NCI-H1105 (cell line): ENCODE results near the gene SUGCT.

ENCODE experiments used
- DNase-seq: peaks from one replicate; lab custom pipeline; 2025; lab: John Stamatoyannopoulos, UW

The SUGCT gene

GRCh38 chr7:40723829-40724228 is 589.0 kb downstream of the SUGCT start:
- no peak for DNase-seq

GRCh38 chr7:40726559-40726958 is 591.8 kb downstream of the SUGCT start:
- DNase-seq, result no peak

GRCh38 chr7:40733114-40733513 is 598.3 kb downstream of the SUGCT start:
- no peak for DNase-seq

GRCh38 chr7:40733578-40733977 is 598.8 kb downstream of the SUGCT start:
- no peak for DNase-seq

GRCh38 chr7:40739257-40739656 is 604.5 kb downstream of the SUGCT start:
- DNase-seq, result no peak

- DNase-seq, result no peak
Observed at GRCh38 chr7:40742270-40742669, 607.5 kb downstream of the SUGCT start.

GRCh38 chr7:40746841-40747556 is 612.2 kb downstream of the SUGCT start:
- no peak for DNase-seq

GRCh38 chr7:40747856-40748255 is 613.1 kb downstream of the SUGCT start:
- DNase-seq, result no peak

- no peak for DNase-seq
Observed at GRCh38 chr7:40749877-40750276, 615.1 kb downstream of the SUGCT start.

GRCh38 chr7:40753455-40753854 is 618.6 kb downstream of the SUGCT start:
- DNase-seq, result no peak

GRCh38 chr7:40755438-40755837 is 620.6 kb downstream of the SUGCT start:
- no peak for DNase-seq

- no peak for DNase-seq
Observed at GRCh38 chr7:40757109-40757508, 622.3 kb downstream of the SUGCT start.

GRCh38 chr7:40758590-40758989 is 623.8 kb downstream of the SUGCT start:
- no peak for DNase-seq

- no peak for DNase-seq
Observed at GRCh38 chr7:40760293-40760964, 625.6 kb downstream of the SUGCT start.

GRCh38 chr7:40760987-40761386 is 626.2 kb downstream of the SUGCT start:
- no peak for DNase-seq

- no peak for DNase-seq
Observed at GRCh38 chr7:40761762-40762560, 627.2 kb downstream of the SUGCT start.

GRCh38 chr7:40763319-40764287 is 628.8 kb downstream of the SUGCT start:
- DNase-seq, result no peak

- DNase-seq, result no peak
Observed at GRCh38 chr7:40765639-40766038, 630.8 kb downstream of the SUGCT start.

- no peak for DNase-seq
Observed at GRCh38 chr7:40772096-40772495, 637.3 kb downstream of the SUGCT start.

GRCh38 chr7:40773656-40774055 is 638.9 kb downstream of the SUGCT start:
- no peak for DNase-seq

GRCh38 chr7:40775877-40776276 is 641.1 kb downstream of the SUGCT start:
- DNase-seq, result no peak
